ENCODE data around the gene MAGI1. TPM values are rescaled to one million over a fixed set of nuclear protein-coding genes. Genes with fewer than 3 reads are reported as not detected.

Gene MAGI1
- total RNA-seq, 4 donors from 2014 or later, result 49.5 to 72.1 (median 67.6) TPM

GRCh38 chr3:65880350-65880749 is 158.4 kb downstream of the MAGI1 start:
- H3K27ac ChIP-seq, result no peak overlapping the region
- H3K36me3 ChIP-seq, result no peaks in the 10 kb centered on the region
- DNase-seq, result no peak
- TF ChIP-seq POLR2A (IDR thresholded peaks at IDR 0.05), result no peak
- TF ChIP-seq CTCF (IDR thresholded peaks at IDR 0.05), result no peak
- peaks cover 0 to 6% (median 0%) of the 10 kb centered on the region in 4 donors for H3K4me1 ChIP-seq
- no peaks in the 10 kb centered on the region for H3K9me3 ChIP-seq
- H3K4me3 ChIP-seq, result no peak overlapping the region
- H3K27me3 ChIP-seq, result no peaks in the 10 kb centered on the region

DNA sequence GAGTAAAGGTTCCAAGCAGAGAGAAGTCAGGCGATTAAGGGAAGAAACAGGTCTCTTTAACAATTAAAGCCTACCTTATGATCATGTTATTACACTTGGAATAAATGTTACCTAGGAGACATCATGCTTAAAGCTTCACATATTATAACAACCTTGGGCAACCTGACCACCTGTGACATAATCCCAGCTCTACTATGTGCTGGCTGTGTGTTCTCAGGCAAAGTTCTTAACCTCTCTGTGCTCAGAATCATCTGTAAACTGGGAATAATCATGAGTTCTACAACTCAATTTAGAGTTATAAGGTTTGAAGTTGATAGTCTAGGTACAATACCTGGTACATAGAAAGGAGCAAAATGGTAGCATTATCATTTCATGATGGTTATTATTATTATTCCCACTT is 159.3 kb downstream of the MAGI1 start:
- TF ChIP-seq POLR2A (IDR thresholded peaks at IDR 0.05) (no peak), CTCF (IDR thresholded peaks at IDR 0.05) (no peak)
- H3K27ac ChIP-seq, result no peak overlapping the region

DNA sequence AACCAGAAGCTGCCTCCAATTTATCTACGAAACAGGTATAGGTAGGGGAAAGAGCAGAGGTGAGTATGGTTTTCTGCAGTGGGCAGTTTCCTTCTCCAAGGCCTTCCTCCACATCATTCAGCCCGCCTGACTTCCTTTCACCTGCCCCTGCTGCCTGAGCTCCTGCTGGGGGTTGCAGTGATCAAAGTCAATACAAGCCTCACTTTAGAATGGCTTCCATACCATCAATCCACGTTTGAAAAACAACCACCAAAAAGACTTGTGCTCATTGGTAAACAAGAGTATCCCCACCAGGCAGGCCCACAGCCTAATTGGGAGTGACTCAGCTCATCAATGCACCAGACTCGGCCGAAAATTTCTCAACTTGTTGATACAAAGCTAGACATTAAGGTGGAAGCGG is 159.9 kb downstream of the MAGI1 start:
- TF ChIP-seq POLR2A (IDR thresholded peaks at IDR 0.05), result no peak
- no peak for TF ChIP-seq CTCF (IDR thresholded peaks at IDR 0.05)
- peaks cover 0 to 6% (median 0%) of the 10 kb centered on the region in 4 donors for H3K4me1 ChIP-seq
- no peaks in the 10 kb centered on the region for H3K9me3 ChIP-seq
- no peaks in the 10 kb centered on the region for H3K36me3 ChIP-seq
- no peak for DNase-seq
- H3K27me3 ChIP-seq, result no peaks in the 10 kb centered on the region
- no peak overlapping the region for H3K4me3 ChIP-seq
- H3K27ac ChIP-seq, result no peak overlapping the region

More for the DNA sequence above, 159.3 kb downstream of the MAGI1 start:
- DNase-seq, result no peak
- Histone ChIP-seq H3K4me3 (no peak overlapping the region), H3K9me3 (no peaks in the 10 kb centered on the region), H3K4me1 (peaks cover 0 to 6% (median 0%) of the 10 kb centered on the region in 4 donors), H3K36me3 (no peaks in the 10 kb centered on the region), H3K27me3 (no peaks in the 10 kb centered on the region)

GRCh38 chr3:65877160-65877559 is 161.6 kb downstream of the MAGI1 start:
- no peaks in the 10 kb centered on the region for H3K9me3 ChIP-seq
- no peaks in the 10 kb centered on the region for H3K4me1 ChIP-seq
- H3K27me3 ChIP-seq, result no peaks in the 10 kb centered on the region
- no peaks in the 10 kb centered on the region for H3K36me3 ChIP-seq
- DNase-seq, result no peak
- no peak overlapping the region for H3K4me3 ChIP-seq
- no peak overlapping the region for H3K27ac ChIP-seq
- TF ChIP-seq CTCF (IDR thresholded peaks at IDR 0.05) (no peak), POLR2A (IDR thresholded peaks at IDR 0.05) (no peak)

- H3K4me3 ChIP-seq, result no peak overlapping the region
- H3K36me3 ChIP-seq, result no peaks in the 10 kb centered on the region
- H3K9me3 ChIP-seq, result no peaks in the 10 kb centered on the region
- TF ChIP-seq CTCF (IDR thresholded peaks at IDR 0.05) (no peak), POLR2A (IDR thresholded peaks at IDR 0.05) (no peak)
- no peak for DNase-seq
- H3K27me3 ChIP-seq, result no peaks in the 10 kb centered on the region
- H3K27ac ChIP-seq, result no peak overlapping the region
- no peaks in the 10 kb centered on the region for H3K4me1 ChIP-seq
These were observed 162.7 kb downstream of the MAGI1 start for GRCh38 chr3:65876028-65876420.
